DOHH2 (cell line): ENCODE measurements around the gene NEURL3.
A peak's percentile ranks its signal among the peaks of the same experiment; 100 is the strongest.

Source experiments
- EZH2phosphoT487 ChIP-seq: fragments of 200-600 bp; sonication (generic); IDR thresholded peaks from 2 replicates; pipeline ENCODE4 v1.6.1; 2017; ENCODE audit warnings: borderline replicate concordance, mild to moderate bottlenecking, antibody characterized with exemption, low read length, moderate library complexity, mixed read lengths
- TF ChIP-seq, protein P1 (sequence below): fragments of 200-600 bp; sonication (generic); IDR thresholded peaks from one replicate; pipeline ENCODE4 v1.5.1; 2014; ENCODE audit warnings: antibody characterized with exemption, mild to moderate bottlenecking, low read depth, low read length; ENCODE audit not compliant: poor library complexity, severe bottlenecking

DNA sequence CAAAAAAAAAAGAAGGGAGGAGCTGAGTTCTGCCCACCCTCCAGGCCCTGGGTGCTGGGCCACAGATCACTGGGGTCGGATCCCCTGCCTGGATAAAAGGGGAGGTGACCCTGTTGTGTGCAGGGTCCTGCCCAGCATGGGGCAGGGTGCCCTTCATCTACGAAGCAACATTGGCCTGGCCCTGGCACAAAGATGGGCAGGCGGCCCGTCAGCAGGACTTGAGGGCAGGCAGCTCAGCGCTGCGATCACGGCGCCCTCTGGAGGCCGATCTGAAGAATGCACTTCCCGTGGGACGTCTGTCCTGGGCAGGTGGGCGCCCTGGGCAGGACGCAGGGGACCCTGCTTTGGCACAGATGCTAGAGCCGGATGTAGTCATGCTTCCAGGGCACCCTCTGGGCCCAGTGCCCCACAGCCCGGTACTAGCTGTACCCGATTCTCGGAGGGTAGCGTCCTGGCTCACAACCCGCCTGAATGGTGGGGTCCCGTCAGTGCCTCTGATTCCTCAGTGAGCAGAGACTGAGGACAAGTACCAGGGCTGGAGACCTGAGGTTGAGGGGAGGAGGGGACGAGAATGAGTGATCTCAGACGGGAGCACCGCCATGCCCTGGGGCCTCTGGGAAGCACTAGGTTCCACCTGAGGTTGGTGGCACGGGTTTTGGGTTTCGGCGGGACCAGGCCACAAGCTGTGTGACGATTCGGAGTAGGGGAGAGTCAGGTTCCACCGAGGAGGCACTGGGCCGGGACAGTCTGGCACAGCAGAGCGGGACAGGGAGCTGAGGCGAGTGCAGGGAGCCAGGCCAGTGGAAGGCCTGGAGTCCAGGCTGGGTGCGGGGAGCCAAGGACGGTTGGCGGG, 49.4 kb upstream of the NEURL3 start:
- TF ChIP-seq, protein P1, sequence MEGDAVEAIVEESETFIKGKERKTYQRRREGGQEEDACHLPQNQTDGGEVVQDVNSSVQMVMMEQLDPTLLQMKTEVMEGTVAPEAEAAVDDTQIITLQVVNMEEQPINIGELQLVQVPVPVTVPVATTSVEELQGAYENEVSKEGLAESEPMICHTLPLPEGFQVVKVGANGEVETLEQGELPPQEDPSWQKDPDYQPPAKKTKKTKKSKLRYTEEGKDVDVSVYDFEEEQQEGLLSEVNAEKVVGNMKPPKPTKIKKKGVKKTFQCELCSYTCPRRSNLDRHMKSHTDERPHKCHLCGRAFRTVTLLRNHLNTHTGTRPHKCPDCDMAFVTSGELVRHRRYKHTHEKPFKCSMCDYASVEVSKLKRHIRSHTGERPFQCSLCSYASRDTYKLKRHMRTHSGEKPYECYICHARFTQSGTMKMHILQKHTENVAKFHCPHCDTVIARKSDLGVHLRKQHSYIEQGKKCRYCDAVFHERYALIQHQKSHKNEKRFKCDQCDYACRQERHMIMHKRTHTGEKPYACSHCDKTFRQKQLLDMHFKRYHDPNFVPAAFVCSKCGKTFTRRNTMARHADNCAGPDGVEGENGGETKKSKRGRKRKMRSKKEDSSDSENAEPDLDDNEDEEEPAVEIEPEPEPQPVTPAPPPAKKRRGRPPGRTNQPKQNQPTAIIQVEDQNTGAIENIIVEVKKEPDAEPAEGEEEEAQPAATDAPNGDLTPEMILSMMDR: peak; percentile 97
- TF ChIP-seq EZH2phosphoT487: no peak
